ENCODE data around the gene SEMA3A.
"Not testable (repeated sequence)": the region's sequence is repeated elsewhere in the genome, so short reads cannot be mapped to it uniquely, and the experiment has no call there.

The SEMA3A gene

GRCh38 chr7:84157171-84157570 lies 37.4 kb downstream of the SEMA3A start:
- Mint-ChIP-seq H3K36me3 (ENCODE audit: low read depth) (no peaks in the 10 kb centered on the region), H3K4me1 (ENCODE audit: low read depth) (no peaks in the 10 kb centered on the region)
- intact Hi-C loops (cut with micrococcal nuclease), result no loop called here

GRCh38 chr7:84154991-84155781 lies 39.4 kb downstream of the SEMA3A start:
- no peak overlapping the region for H3K27ac Mint-ChIP-seq
- no peak overlapping the region for H3K4me3 Mint-ChIP-seq
- H3K36me3 Mint-ChIP-seq (ENCODE audit: low read depth), result no peaks in the 10 kb centered on the region
- no peaks in the 10 kb centered on the region for H3K9me3 Mint-ChIP-seq
- intact Hi-C loops (cut with micrococcal nuclease), result no loop called here
- H3K4me1 Mint-ChIP-seq (ENCODE audit: low read depth), result no peaks in the 10 kb centered on the region
- no peaks in the 10 kb centered on the region for H3K27me3 Mint-ChIP-seq

More at GRCh38 chr7:84157171-84157570, 37.4 kb downstream of the SEMA3A start:
- H3K27me3 Mint-ChIP-seq, result no peaks in the 10 kb centered on the region
- H3K4me3 Mint-ChIP-seq, result no peak overlapping the region
- H3K9me3 Mint-ChIP-seq, result no peaks in the 10 kb centered on the region
- no peak overlapping the region for H3K27ac Mint-ChIP-seq

DNA sequence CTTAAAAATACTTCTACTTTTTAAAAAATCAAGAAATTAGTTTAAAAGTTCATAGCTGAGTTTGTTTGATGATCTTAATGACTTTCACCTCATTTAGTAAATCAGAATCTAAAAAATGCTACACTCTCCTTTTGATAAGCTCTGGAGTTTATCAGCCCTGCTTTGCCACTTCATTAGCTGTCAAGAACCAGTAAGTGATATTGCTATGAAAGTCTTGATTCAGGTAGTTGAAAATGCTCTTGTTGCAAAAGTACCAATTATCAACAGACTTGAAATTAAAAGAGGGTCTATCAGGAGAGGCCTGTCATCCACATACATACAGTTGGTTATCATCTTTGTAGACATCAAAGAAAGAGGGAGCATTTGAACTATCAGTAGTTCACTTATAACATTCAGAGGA lies 41.6 kb downstream of the SEMA3A start:
- Mint-ChIP-seq H3K4me3 (no peak overlapping the region), H3K4me1 (ENCODE audit: low read depth) (no peaks in the 10 kb centered on the region), H3K9me3 (no peaks in the 10 kb centered on the region), H3K36me3 (ENCODE audit: low read depth) (no peaks in the 10 kb centered on the region), H3K27me3 (no peaks in the 10 kb centered on the region), H3K27ac (no peak overlapping the region)
- intact Hi-C loops (cut with micrococcal nuclease), result no loop called here

GRCh38 chr7:84150370-84150769 lies 44.2 kb downstream of the SEMA3A start:
- H3K27ac Mint-ChIP-seq; H3K36me3 Mint-ChIP-seq (ENCODE audit: low read depth); H3K27me3 Mint-ChIP-seq; H3K4me1 Mint-ChIP-seq (ENCODE audit: low read depth); H3K9me3 Mint-ChIP-seq; intact Hi-C loops (cut with micrococcal nuclease); H3K4me3 Mint-ChIP-seq: not testable (repeated sequence)

DNA sequence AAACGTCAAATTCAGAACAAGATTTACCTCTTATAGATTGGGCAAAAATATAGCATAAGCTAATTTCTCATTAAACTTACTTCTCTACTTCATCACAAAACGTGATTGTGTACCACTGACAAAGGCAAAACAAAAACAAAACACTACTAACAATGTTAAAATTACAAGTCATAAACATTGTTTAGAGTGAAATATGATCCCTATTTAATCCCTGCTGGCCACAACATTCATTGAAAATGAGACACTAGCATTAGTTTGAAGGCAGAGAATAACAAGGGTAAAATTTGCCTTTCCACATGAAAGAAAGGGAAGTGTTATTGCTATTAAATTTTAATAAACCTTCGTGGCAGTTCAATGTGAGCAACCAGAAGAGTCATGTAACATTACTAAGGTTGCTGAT lies 45.0 kb downstream of the SEMA3A start:
- H3K27ac Mint-ChIP-seq, result no peak overlapping the region
- H3K9me3 Mint-ChIP-seq, result no peaks in the 10 kb centered on the region
- H3K36me3 Mint-ChIP-seq (ENCODE audit: low read depth), result no peaks in the 10 kb centered on the region
- intact Hi-C loops (cut with micrococcal nuclease), result no loop called here
- H3K4me1 Mint-ChIP-seq (ENCODE audit: low read depth), result no peaks in the 10 kb centered on the region
- H3K4me3 Mint-ChIP-seq, result no peak overlapping the region
- no peaks in the 10 kb centered on the region for H3K27me3 Mint-ChIP-seq

- Mint-ChIP-seq H3K27me3 (no peaks in the 10 kb centered on the region), H3K36me3 (ENCODE audit: low read depth) (no peaks in the 10 kb centered on the region), H3K27ac (no peak overlapping the region), H3K9me3 (no peaks in the 10 kb centered on the region), H3K4me3 (no peak overlapping the region), H3K4me1 (ENCODE audit: low read depth) (no peaks in the 10 kb centered on the region)
- intact Hi-C loops (cut with micrococcal nuclease), result no loop called here
These were observed 48.7 kb downstream of the SEMA3A start for GRCh38 chr7:84145892-84146291.

- H3K27ac Mint-ChIP-seq, result no peak overlapping the region
- H3K4me1 Mint-ChIP-seq (ENCODE audit: low read depth), result no peaks in the 10 kb centered on the region
- no peak overlapping the region for H3K4me3 Mint-ChIP-seq
- intact Hi-C loops (cut with micrococcal nuclease), result no loop called here
- no peaks in the 10 kb centered on the region for H3K27me3 Mint-ChIP-seq
- H3K9me3 Mint-ChIP-seq, result no peaks in the 10 kb centered on the region
- H3K36me3 Mint-ChIP-seq (ENCODE audit: low read depth), result no peaks in the 10 kb centered on the region
These were observed 49.7 kb downstream of the SEMA3A start for GRCh38 chr7:84144935-84145334.

DNA sequence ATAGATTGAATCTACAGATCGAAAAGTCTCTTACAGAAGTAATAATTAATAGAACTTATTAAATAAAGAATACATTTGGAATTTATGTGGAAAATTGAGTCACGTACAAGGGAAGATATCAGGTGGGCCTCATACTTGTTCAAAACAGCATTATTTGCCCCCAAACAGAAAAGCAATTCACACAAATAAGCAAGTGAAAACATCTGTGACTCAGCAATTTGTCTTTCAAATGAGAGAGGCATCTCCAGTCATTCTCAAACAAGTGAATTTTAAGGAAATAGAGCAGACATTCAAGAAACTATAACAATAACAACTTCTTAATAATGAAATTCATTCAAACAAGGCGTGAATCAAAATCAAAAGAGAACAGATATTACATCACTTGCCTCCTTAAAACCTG lies 50.1 kb downstream of the SEMA3A start:
- intact Hi-C loops (cut with micrococcal nuclease), result no loop called here
- H3K9me3 Mint-ChIP-seq, result no peaks in the 10 kb centered on the region
- H3K27ac Mint-ChIP-seq, result no peak overlapping the region
- no peaks in the 10 kb centered on the region for H3K36me3 Mint-ChIP-seq (ENCODE audit: low read depth)
- H3K27me3 Mint-ChIP-seq, result no peaks in the 10 kb centered on the region
- H3K4me3 Mint-ChIP-seq, result no peak overlapping the region
- H3K4me1 Mint-ChIP-seq (ENCODE audit: low read depth), result no peaks in the 10 kb centered on the region

DNA sequence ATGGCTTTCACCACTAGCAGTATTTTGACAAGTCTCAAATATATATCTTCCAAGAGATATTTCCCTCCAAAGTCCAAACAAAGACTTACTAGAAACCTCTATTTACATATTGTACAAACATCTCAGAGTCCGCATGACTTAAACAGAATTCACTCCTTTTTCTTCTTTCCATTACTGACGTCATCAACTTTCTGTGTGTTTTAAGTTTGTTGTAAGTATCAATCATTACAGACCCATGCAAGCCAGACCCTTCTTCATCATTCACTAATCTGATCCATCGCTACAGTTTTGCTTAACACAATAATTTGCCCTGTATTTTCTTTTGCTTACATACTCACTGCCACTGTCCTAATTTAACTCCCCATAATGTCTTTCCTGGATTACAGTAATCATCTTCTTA lies 51.9 kb downstream of the SEMA3A start:
- H3K36me3 Mint-ChIP-seq (ENCODE audit: low read depth), result no peaks in the 10 kb centered on the region
- intact Hi-C loops (cut with micrococcal nuclease), result no loop called here
- H3K4me1 Mint-ChIP-seq (ENCODE audit: low read depth), result no peaks in the 10 kb centered on the region
- H3K4me3 Mint-ChIP-seq, result no peak overlapping the region
- H3K27me3 Mint-ChIP-seq, result no peaks in the 10 kb centered on the region
- no peak overlapping the region for H3K27ac Mint-ChIP-seq
- no peaks in the 10 kb centered on the region for H3K9me3 Mint-ChIP-seq

DNA sequence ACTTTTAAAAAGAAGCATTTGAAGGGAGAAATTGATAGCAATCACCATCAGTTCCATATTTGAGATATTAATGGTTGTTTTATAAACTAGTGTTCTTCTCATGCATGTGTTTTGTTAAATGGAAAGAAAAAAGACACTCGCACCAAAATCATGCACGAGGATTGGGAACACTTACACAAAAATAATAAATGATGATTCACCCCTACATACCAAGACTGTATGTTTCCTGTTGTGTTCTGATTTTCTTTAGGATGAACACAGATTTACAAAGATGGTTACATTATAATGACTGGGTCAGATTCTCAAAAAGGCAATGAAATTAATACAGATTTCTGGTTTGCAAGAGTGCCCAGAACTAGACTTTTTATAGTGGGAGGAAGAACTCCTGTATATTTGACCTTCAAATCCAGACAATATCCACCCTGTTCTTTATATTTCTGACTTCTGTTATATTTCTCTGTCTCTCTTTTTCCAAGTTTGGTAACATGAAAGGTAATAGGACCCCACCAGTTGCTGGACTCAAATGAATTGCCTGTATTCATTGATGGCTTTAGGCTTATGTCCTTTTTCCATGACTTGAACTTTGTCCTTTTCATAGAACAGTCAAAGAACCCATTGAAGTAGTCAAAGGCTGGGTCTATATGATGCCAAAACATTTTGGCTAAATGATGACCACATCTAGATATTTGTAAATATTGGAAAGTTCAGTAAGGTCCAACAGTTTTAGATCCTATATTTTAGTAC lies 54.4 kb downstream of the SEMA3A start:
- Mint-ChIP-seq H3K36me3 (ENCODE audit: low read depth) (no peaks in the 10 kb centered on the region), H3K4me1 (ENCODE audit: low read depth) (no peaks in the 10 kb centered on the region), H3K9me3 (no peaks in the 10 kb centered on the region), H3K27me3 (no peaks in the 10 kb centered on the region), H3K4me3 (no peak overlapping the region), H3K27ac (no peak overlapping the region)
- intact Hi-C loops (cut with micrococcal nuclease), result no loop called here

GRCh38 chr7:84138411-84138810 lies 56.2 kb downstream of the SEMA3A start:
- Mint-ChIP-seq H3K4me1 (ENCODE audit: low read depth) (no peaks in the 10 kb centered on the region), H3K4me3 (no peak overlapping the region), H3K27me3 (no peaks in the 10 kb centered on the region), H3K9me3 (no peaks in the 10 kb centered on the region), H3K27ac (no peak overlapping the region), H3K36me3 (ENCODE audit: low read depth) (no peaks in the 10 kb centered on the region)
- intact Hi-C loops (cut with micrococcal nuclease), result no loop called here

- H3K4me1 Mint-ChIP-seq (ENCODE audit: low read depth), result no peaks in the 10 kb centered on the region
- H3K27ac Mint-ChIP-seq, result no peak overlapping the region
- H3K9me3 Mint-ChIP-seq, result no peaks in the 10 kb centered on the region
- H3K4me3 Mint-ChIP-seq, result no peak overlapping the region
- intact Hi-C loops (cut with micrococcal nuclease), result no loop called here
- H3K36me3 Mint-ChIP-seq (ENCODE audit: low read depth), result no peaks in the 10 kb centered on the region
- no peaks in the 10 kb centered on the region for H3K27me3 Mint-ChIP-seq
These were observed 56.8 kb downstream of the SEMA3A start for GRCh38 chr7:84137812-84138211.

DNA sequence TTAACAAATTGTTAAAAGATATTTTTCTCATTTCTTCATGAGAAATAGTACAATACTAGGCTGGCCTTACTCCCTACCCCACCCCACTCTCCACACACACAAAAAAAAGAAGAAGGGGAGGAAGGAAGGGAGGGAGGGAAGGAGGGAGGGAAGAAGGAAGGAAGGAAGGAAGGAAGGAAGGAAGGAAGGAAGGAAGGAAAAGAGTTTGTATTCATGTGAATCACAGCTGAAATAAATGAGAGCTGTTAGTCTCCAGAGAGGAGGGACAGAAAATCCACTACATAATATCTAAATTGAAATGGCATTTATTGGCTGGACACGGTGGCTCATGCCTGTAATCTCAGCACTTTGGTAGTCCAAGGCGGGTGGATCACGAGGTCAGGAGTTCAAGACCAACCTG lies 57.8 kb downstream of the SEMA3A start:
- Mint-ChIP-seq H3K4me1 (ENCODE audit: low read depth) (no peaks in the 10 kb centered on the region), H3K27ac (no peak overlapping the region), H3K9me3 (no peaks in the 10 kb centered on the region), H3K36me3 (ENCODE audit: low read depth) (no peaks in the 10 kb centered on the region), H3K4me3 (no peak overlapping the region), H3K27me3 (no peaks in the 10 kb centered on the region)
- intact Hi-C loops (cut with micrococcal nuclease), result no loop called here

DNA sequence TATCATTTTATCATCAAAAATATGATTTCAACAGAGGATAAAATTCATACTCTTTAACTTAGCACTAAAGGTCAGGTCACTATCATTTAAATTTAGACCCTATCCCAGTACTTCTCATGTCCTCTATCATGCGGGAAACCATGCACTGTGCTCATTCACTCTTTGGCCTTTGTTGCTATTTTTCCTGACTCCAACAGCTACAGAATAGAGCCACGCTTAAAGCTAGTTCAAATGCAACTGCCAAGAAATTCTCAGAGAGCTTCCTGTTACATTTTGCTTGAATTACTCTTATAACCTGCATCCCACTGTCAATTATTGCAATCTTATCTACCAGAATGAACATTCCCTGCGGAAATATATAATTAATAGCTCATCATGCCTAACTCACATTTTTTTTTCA lies 58.3 kb downstream of the SEMA3A start:
- Mint-ChIP-seq H3K27ac (no peak overlapping the region), H3K9me3 (no peaks in the 10 kb centered on the region), H3K36me3 (ENCODE audit: low read depth) (no peaks in the 10 kb centered on the region), H3K4me3 (no peak overlapping the region), H3K27me3 (no peaks in the 10 kb centered on the region), H3K4me1 (ENCODE audit: low read depth) (no peaks in the 10 kb centered on the region)
- intact Hi-C loops (cut with micrococcal nuclease), result no loop called here

GRCh38 chr7:84134169-84134568 lies 60.4 kb downstream of the SEMA3A start:
- Mint-ChIP-seq H3K27me3 (no peaks in the 10 kb centered on the region), H3K9me3 (no peaks in the 10 kb centered on the region), H3K4me1 (ENCODE audit: low read depth) (no peaks in the 10 kb centered on the region), H3K4me3 (no peak overlapping the region), H3K36me3 (ENCODE audit: low read depth) (no peaks in the 10 kb centered on the region), H3K27ac (no peak overlapping the region)
- intact Hi-C loops (cut with micrococcal nuclease), result no loop called here
